ENCODE results near the gene XIRP2. TPM values are rescaled to one million over a fixed set of nuclear protein-coding genes. Genes with fewer than 3 reads are reported as not detected.
"Not testable (repeated sequence)": the region's sequence is repeated elsewhere in the genome, so short reads cannot be mapped to it uniquely, and the experiment has no call there.

The XIRP2 gene
- total and polyA plus RNA-seq, 2 of the 4 experiments (the other 2 are of a cell fraction): 0.05 to 0.18 TPM

DNA sequence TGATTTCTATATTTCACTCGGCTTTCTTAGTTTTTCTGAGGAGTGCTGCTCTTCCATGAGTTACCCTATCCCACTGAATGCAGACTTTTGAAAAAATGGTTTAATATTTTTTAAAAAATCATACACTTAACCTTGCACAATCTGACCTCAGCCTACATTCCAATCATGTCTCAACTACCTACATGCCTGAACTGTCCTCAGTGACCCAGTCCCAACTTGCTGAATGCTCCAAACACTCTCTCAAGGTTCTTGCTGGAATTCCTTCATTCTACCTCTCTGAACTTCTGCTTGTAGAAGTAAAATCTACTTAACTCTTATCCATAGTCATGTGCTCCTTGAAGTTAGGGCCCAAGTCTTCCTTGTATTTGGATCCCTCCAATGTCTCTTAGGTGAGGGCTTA is 181.6 kb downstream of the XIRP2 start:
- Histone ChIP-seq H3K27ac (ENCODE audit: insufficient read depth, low read length) (no peak overlapping the region), H3K4me2 (ENCODE audit: low read depth, low read length) (no peak overlapping the region), H2AK9ac (replicated peaks; ENCODE audit: low read depth, low read length, poor library complexity) (no peak overlapping the region), H4K5ac (ENCODE audit: low read depth, low read length) (no peak overlapping the region), H3K9me1 (ENCODE audit: insufficient read depth, low read length) (no peaks in the 10 kb centered on the region; the same call in 1 of the 2 replicates), H3K4me1 (ENCODE audit: control insufficient read depth, insufficient read depth, low read length) (no peaks in the 10 kb centered on the region), H2BK15ac (ENCODE audit: low read depth, low read length) (no peak overlapping the region), H3K9me3 (ENCODE audit: control insufficient read depth, insufficient read depth, low read length) (no peaks in the 10 kb centered on the region), H2BK5ac (ENCODE audit: low read depth, low read length, poor library complexity, severe bottlenecking) (no peak overlapping the region), H4K91ac (ENCODE audit: insufficient read depth, low read depth, low read length) (no peak overlapping the region), H3K18ac (ENCODE audit: low read depth, low read length) (no peak overlapping the region), H2AK5ac (ENCODE audit: low read depth, low read length) (no peak overlapping the region), H3K56ac (ENCODE audit: extremely low read depth, insufficient read depth, low read length) (no peak overlapping the region), H2BK20ac (ENCODE audit: low read depth, low read length) (no peak overlapping the region), H3K14ac (replicated peaks; ENCODE audit: low read depth, low read length) (no peak overlapping the region), H3K4me3 (ENCODE audit: insufficient read depth, low read depth, low read length) (no peak overlapping the region), H3K27me3 (ENCODE audit: control insufficient read depth, insufficient read depth, low read length) (no peaks in the 10 kb centered on the region), H4K20me1 (ENCODE audit: insufficient read depth, low read length) (no peaks in the 10 kb centered on the region), H3K23ac (ENCODE audit: low read depth, low read length) (no peak overlapping the region), H3K36me3 (ENCODE audit: control insufficient read depth, insufficient read depth, low read length) (no peaks in the 10 kb centered on the region), H4K8ac (ENCODE audit: low read depth in 2 of 2, low read length in 2 of 2) (no peak overlapping the region), H2AFZ (replicated peaks; ENCODE audit: low read length, poor library complexity) (no peak overlapping the region), H3K4ac (ENCODE audit: low read depth, low read length) (no peak overlapping the region), H3K9ac (ENCODE audit: low read depth, low read length) (no peak overlapping the region), H2BK120ac (ENCODE audit: low read depth, low read length) (no peak overlapping the region), H3K79me1 (ENCODE audit: low read depth in 1 of 2, low read length in 2 of 2) (no peaks in the 10 kb centered on the region)
- dilution Hi-C loops (cut with HindIII; ENCODE audit: low sequenced_read_pairs, unreplicated experiment): no loop called here
- ATAC-seq (ENCODE audit: low read depth) (peak; percentile 56), DNase-seq (peak; percentile 4)
- WGBS, 2 experiments (ENCODE audit: extremely low coverage in 2 of 2, insufficient read length in 1 of 2): no CpG with 5 or more reads among the region's 1 CpG
- ChIA-PET CTCF (no interaction called here), POLR2A (ENCODE audit: unreplicated experiment) (no interaction called here)
- intact Hi-C loops (cut with micrococcal nuclease): no loop called here
- BruUV-seq (replicated peaks): no TSS peak
- in situ Hi-C loops (cut with MboI; ENCODE audit: low sequenced_read_pairs): no loop called here
- no peak for TF ChIP-seq SMC3 (IDR thresholded peaks at IDR 0.05; ENCODE audit: low read depth, low read length)
- peak; percentile 21; the same call in 1 of the 2 replicates for TF ChIP-seq CEBPB (IDR thresholded peaks at IDR 0.05; ENCODE audit: low read depth, low read length)

GRCh38 chr2:167075708-167076107 is 187.4 kb downstream of the XIRP2 start:
- DNase-seq; H3K4me2 ChIP-seq (ENCODE audit: low read depth, low read length); H2BK15ac ChIP-seq (ENCODE audit: low read depth, low read length); H3K4ac ChIP-seq (ENCODE audit: low read depth, low read length); H4K5ac ChIP-seq (ENCODE audit: low read depth, low read length); H2BK5ac ChIP-seq (ENCODE audit: low read depth, low read length, poor library complexity, severe bottlenecking); H4K20me1 ChIP-seq (ENCODE audit: insufficient read depth, low read length); H4K8ac ChIP-seq (ENCODE audit: low read depth in 2 of 2, low read length in 2 of 2); H3K23ac ChIP-seq (ENCODE audit: low read depth, low read length); H3K36me3 ChIP-seq (ENCODE audit: control insufficient read depth, insufficient read depth, low read length); CTCF ChIA-PET; H3K18ac ChIP-seq (ENCODE audit: low read depth, low read length); in situ Hi-C loops (cut with MboI; ENCODE audit: low sequenced_read_pairs); H4K91ac ChIP-seq (ENCODE audit: insufficient read depth, low read depth, low read length); H3K9me1 ChIP-seq (ENCODE audit: insufficient read depth, low read length); H3K4me1 ChIP-seq (ENCODE audit: control insufficient read depth, insufficient read depth, low read length); BruUV-seq (replicated peaks); H2AFZ ChIP-seq (replicated peaks; ENCODE audit: low read length, poor library complexity); H2AK5ac ChIP-seq (ENCODE audit: low read depth, low read length); H3K14ac ChIP-seq (replicated peaks; ENCODE audit: low read depth, low read length); H2BK20ac ChIP-seq (ENCODE audit: low read depth, low read length); H3K56ac ChIP-seq (ENCODE audit: extremely low read depth, insufficient read depth, low read length); H3K79me1 ChIP-seq (ENCODE audit: low read depth in 1 of 2, low read length in 2 of 2); H3K9ac ChIP-seq (ENCODE audit: low read depth, low read length); ATAC-seq (ENCODE audit: low read depth); H2BK120ac ChIP-seq (ENCODE audit: low read depth, low read length); H3K4me3 ChIP-seq (ENCODE audit: insufficient read depth, low read depth, low read length); intact Hi-C loops (cut with micrococcal nuclease); H3K27me3 ChIP-seq (ENCODE audit: control insufficient read depth, insufficient read depth, low read length); H2AK9ac ChIP-seq (replicated peaks; ENCODE audit: low read depth, low read length, poor library complexity); POLR2A ChIA-PET (ENCODE audit: unreplicated experiment); H3K9me3 ChIP-seq (ENCODE audit: control insufficient read depth, insufficient read depth, low read length); dilution Hi-C loops (cut with HindIII; ENCODE audit: low sequenced_read_pairs, unreplicated experiment); H3K27ac ChIP-seq (ENCODE audit: insufficient read depth, low read length): not testable (repeated sequence)
- WGBS, 2 experiments (ENCODE audit: extremely low coverage in 2 of 2, insufficient read length in 1 of 2): no CpG with 5 or more reads among the region's 8 CpGs
